Liver (tissue), 9 donors: ENCODE results near the gene TMEM44. TPM values are rescaled to one million over a fixed set of nuclear protein-coding genes. Genes with fewer than 3 reads are reported as not detected.

Experiments used
- DNase-seq: peaks from one replicate; pipeline ENCODE4 v3.0.0-alpha.2; 2017; ENCODE audit warnings: low spot score
- H3K27ac ChIP-seq, 2 donors: one replicate each; pipeline ENCODE4 v1.7.0; 2013; ENCODE audit warnings: inconsistent platforms in 2 of 2, low read length in 2 of 2, control low read depth in 1 of 2, low read depth in 1 of 2, mild to moderate bottlenecking in 1 of 2
- H3K27me3 ChIP-seq, 4 donors: one replicate each; pipeline versions ENCODE4 v1.6.1 to v1.7.0; 2013; ENCODE audit warnings: low read length in 3 of 4, inconsistent platforms in 1 of 4, mild to moderate bottlenecking in 1 of 4, moderate library complexity in 1 of 4; ENCODE audit not compliant: control insufficient read depth in 4 of 4, insufficient read depth in 4 of 4
- H3K36me3 ChIP-seq, 4 donors: one replicate each; pipeline versions ENCODE4 v1.6.1 to v1.7.0; 2013; ENCODE audit warnings: low read length in 3 of 4, mild to moderate bottlenecking in 3 of 4, low read depth in 1 of 4, moderate library complexity in 1 of 4; ENCODE audit not compliant: control insufficient read depth in 4 of 4, insufficient read depth in 3 of 4
- H3K4me1 ChIP-seq, 4 donors: one replicate each; pipeline versions ENCODE4 v1.6.1 to v1.7.0; 2013; ENCODE audit warnings: low read length in 3 of 4, mild to moderate bottlenecking in 3 of 4, moderate library complexity in 1 of 4; ENCODE audit not compliant: control insufficient read depth in 4 of 4, insufficient read depth in 4 of 4
- H3K4me3 ChIP-seq, 3 donors: one replicate each; pipeline versions ENCODE4 v1.6.1 to v1.7.0; 2013; ENCODE audit warnings: low read length in 3 of 3, control low read depth in 1 of 3, low read depth in 1 of 3, mild to moderate bottlenecking in 1 of 3
- H3K9ac ChIP-seq, 2 donors: one replicate each; pipeline ENCODE4 v1.7.0; 2013; ENCODE audit warnings: low read length in 2 of 2, mild to moderate bottlenecking in 2 of 2, moderate library complexity in 2 of 2, control low read depth in 1 of 2, low read depth in 1 of 2
- H3K9me3 ChIP-seq, 4 donors: one replicate each; pipeline versions ENCODE4 v1.6.1 to v1.7.0; 2013; ENCODE audit warnings: low read length in 3 of 4; ENCODE audit not compliant: control insufficient read depth in 4 of 4
- EGR1 ChIP-seq, 2 donors: IDR thresholded peaks; 2 replicates each; pipeline ENCODE4 v1.6.1; 2016 to 2018; ENCODE audit warnings: antibody characterized with exemption in 2 of 2, low read depth in 2 of 2
- HNF4A ChIP-seq, 2 donors: conservative IDR thresholded peaks; 2 replicates each; pipeline ENCODE4 v1.6.1; 2016; ENCODE audit warnings: antibody characterized with exemption in 2 of 2, mild to moderate bottlenecking in 2 of 2
- HNF4G ChIP-seq: IDR thresholded peaks from 2 replicates; pipeline ENCODE4 v1.6.1; 2016; ENCODE audit warnings: antibody characterized with exemption
- MAX ChIP-seq: IDR thresholded peaks from 2 replicates; pipeline ENCODE4 v1.6.1; 2016; ENCODE audit warnings: antibody characterized with exemption
- NR2F2 ChIP-seq: IDR thresholded peaks from 2 replicates; pipeline ENCODE4 v1.6.1; 2016; ENCODE audit warnings: antibody characterized with exemption
- RAD21 ChIP-seq, 2 donors: IDR thresholded peaks; 2 replicates each; pipeline ENCODE4 v1.6.1; 2016; ENCODE audit warnings: antibody characterized with exemption in 2 of 2, mild to moderate bottlenecking in 2 of 2
- REST ChIP-seq: IDR thresholded peaks from 2 replicates; pipeline ENCODE4 v1.6.1; 2016; ENCODE audit warnings: antibody characterized with exemption, mild to moderate bottlenecking
- RXRA ChIP-seq, 2 donors: IDR thresholded peaks; 2 replicates each; pipeline ENCODE4 v1.6.1; 2017 to 2018; ENCODE audit warnings: antibody characterized with exemption in 2 of 2, mild to moderate bottlenecking in 1 of 2
- SP1 ChIP-seq: IDR thresholded peaks from 2 replicates; pipeline ENCODE4 v1.6.1; 2018; ENCODE audit warnings: antibody characterized with exemption, mild to moderate bottlenecking
- TAF1 ChIP-seq: conservative IDR thresholded peaks from 2 replicates; pipeline ENCODE4 v1.6.1; 2016; ENCODE audit warnings: antibody characterized with exemption, mild to moderate bottlenecking
- WGBS: extraction: QIAGEN DNeasy Blood & Tissue Kit; methylation state at CpG from one replicate; pipeline ENCODE4 v1.1.7; 2013; 5-methylcytosine and 5-hydroxymethylcytosine counted together
- polyA plus RNA-seq, 2 donors: library from polyadenylated mRNA; stranded (reverse) in 1 of 2; unstranded in 1 of 2; fragments of 200-250 nt in 1 of 2; fragments of >200 nt in 1 of 2; fragmentation: Nextera tagmentation in 1 of 2; extraction: Ambion mirVana in 1 of 2; gene quantifications; one replicate each; pipeline versions ENCODE4 v1.2.1 to v1.2.3, GENCODE V29; 2013 to 2015
- total RNA-seq, 2 donors: library from RNA; depleted of rRNA; stranded (reverse); fragments of >200 nt; gene quantifications; one replicate each; pipeline ENCODE4 v1.2.3, GENCODE V29; 2014
- TF ChIP-seq, protein P1 (sequence below): IDR thresholded peaks from 2 replicates; pipeline ENCODE4 v1.6.1; 2016; ENCODE audit warnings: antibody characterized with exemption
- donor health status: healthy.
- donor health status: healthy.
- donor health status: healthy.
- donor health status: healthy.
- donor health status: healthy.

TMEM44 gene
- total and polyA plus RNA-seq, 4 donors, result 1.8 to 5.0 (median 3.2) TPM

DNA sequence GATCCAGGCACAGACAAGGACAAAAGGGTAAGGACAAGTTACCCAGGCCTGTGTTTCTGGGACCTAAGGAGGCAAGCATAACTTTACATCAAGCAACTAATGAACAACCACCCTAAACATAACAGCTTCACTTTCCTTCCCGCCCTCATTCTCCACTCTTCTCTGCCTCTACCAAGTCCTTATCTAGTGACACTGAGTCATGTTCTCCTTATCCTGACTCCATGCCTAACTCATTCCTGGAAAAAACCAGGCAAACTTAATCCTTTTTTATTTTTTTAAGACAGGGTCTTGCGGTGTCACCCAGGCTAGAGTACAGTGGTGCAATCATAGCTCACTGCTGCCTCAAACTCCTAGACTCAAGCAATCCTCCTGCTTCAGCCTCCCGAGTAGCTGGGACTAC lies 44.5 kb downstream of the TMEM44 start (continued):
- TF ChIP-seq, protein P1, sequence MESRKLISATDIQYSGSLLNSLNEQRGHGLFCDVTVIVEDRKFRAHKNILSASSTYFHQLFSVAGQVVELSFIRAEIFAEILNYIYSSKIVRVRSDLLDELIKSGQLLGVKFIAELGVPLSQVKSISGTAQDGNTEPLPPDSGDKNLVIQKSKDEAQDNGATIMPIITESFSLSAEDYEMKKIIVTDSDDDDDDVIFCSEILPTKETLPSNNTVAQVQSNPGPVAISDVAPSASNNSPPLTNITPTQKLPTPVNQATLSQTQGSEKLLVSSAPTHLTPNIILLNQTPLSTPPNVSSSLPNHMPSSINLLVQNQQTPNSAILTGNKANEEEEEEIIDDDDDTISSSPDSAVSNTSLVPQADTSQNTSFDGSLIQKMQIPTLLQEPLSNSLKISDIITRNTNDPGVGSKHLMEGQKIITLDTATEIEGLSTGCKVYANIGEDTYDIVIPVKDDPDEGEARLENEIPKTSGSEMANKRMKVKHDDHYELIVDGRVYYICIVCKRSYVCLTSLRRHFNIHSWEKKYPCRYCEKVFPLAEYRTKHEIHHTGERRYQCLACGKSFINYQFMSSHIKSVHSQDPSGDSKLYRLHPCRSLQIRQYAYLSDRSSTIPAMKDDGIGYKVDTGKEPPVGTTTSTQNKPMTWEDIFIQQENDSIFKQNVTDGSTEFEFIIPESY, result no peak
- TF ChIP-seq REST (no peak), MAX (no peak)

GRCh38 chr3:194588236-194588635 lies 45.0 kb downstream of the TMEM44 start:
- DNase-seq, result no peak
- TF ChIP-seq TAF1 (no peak), EGR1 (IDR thresholded peaks at IDR 0.05; ENCODE audit: low read depth in 2 of 2) (no peak), NR2F2 (no peak)
- TF ChIP-seq, protein P1, result no peak
- no peak overlapping the region for H3K27ac ChIP-seq
- 96% methylated on average over 13 of the region's 13 CpGs for WGBS
- H3K4me1 ChIP-seq, result peaks cover 0 to 9% (median 7%) of the 10 kb centered on the region in 4 donors
- peaks cover 0 to 2% (median 0%) of the 10 kb centered on the region in 4 donors for H3K36me3 ChIP-seq
- H3K27me3 ChIP-seq, result no peaks in the 10 kb centered on the region
- no peaks in the 10 kb centered on the region for H3K9me3 ChIP-seq
- no peak overlapping the region for H3K9ac ChIP-seq
- no peak overlapping the region for H3K4me3 ChIP-seq

DNA sequence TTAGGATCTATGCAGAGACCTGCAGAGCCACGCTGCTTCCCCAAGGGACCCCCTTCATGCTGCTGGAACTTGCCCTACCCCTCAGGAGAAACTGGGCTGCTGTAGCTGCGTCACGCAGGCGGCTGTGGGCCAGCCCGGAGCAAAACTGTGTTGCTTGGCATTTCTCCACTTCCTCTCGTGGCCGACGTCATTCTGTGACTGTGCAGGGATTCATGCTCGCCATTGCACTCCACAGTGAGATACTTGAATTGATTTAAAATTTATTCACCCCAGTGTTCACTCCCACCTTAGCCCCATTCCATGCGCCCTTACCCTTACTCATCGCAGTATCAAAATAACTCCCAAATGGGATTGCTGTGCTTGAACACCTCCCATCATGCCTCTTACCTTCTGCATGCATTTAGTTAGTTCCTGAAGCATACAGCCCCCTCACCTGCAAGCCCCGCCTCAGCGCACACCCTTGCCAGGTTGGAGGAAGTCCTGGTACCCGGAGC lies 45.7 kb downstream of the TMEM44 start:
- no peak for DNase-seq
- no peak overlapping the region for H3K4me3 ChIP-seq
- H3K27me3 ChIP-seq, result no peaks in the 10 kb centered on the region
- H3K36me3 ChIP-seq, result peaks cover 0 to 2% (median 0%) of the 10 kb centered on the region in 4 donors
- TF ChIP-seq HNF4A (conservative IDR thresholded peaks at IDR 0.05), result no peak
- no peak for TF ChIP-seq TAF1
- TF ChIP-seq SP1, result no peak
- no peak for TF ChIP-seq HNF4G
- no peak for TF ChIP-seq RAD21 (IDR thresholded peaks at IDR 0.05)
- no peak for TF ChIP-seq EGR1 (IDR thresholded peaks at IDR 0.05; ENCODE audit: low read depth in 2 of 2)
- TF ChIP-seq REST, result no peak
- no peak for TF ChIP-seq RXRA (IDR thresholded peaks at IDR 0.05)
- TF ChIP-seq MAX, result no peak
- TF ChIP-seq NR2F2, result no peak
- H3K4me1 ChIP-seq, result peaks cover 0 to 9% (median 7%) of the 10 kb centered on the region in 4 donors
- H3K27ac ChIP-seq, result no peak overlapping the region
- H3K9me3 ChIP-seq, result no peaks in the 10 kb centered on the region
- 86% methylated on average over 14 of the region's 14 CpGs for WGBS
- H3K9ac ChIP-seq, result no peak overlapping the region
